SU-DHL-6 (cell line): ENCODE results near the gene PDRG1.

Source experiments
- H2AFZ ChIP-seq: fragments of 200-600 bp; sonication (generic); 2 replicates; pipeline ENCODE4 v1.6.1; 2014; ENCODE audit warnings: low read depth, mild to moderate bottlenecking, moderate library complexity, mixed read lengths, antibody characterized with exemption, low read length; ENCODE audit not compliant: severe bottlenecking
- H3F3A ChIP-seq: fragments of 200-600 bp; shearing (Covaris generic); 2 replicates; pipeline ENCODE4 v1.6.0; 2016; ENCODE audit warnings: antibody characterized with exemption, mild to moderate bottlenecking; ENCODE audit not compliant: insufficient read depth
- H3K27ac ChIP-seq: fragments of 200-600 bp; sonication (generic); 2 replicates; pipeline ENCODE4 v1.5.1; 2016; ENCODE audit warnings: low read depth, mild to moderate bottlenecking, low read length, moderate library complexity, mixed read lengths
- H3K27me3 ChIP-seq: fragments of 200-600 bp; sonication (generic), shearing (Covaris generic); 2 replicates; pipeline ENCODE4 v1.6.0; 2014; ENCODE audit warnings: mild to moderate bottlenecking, low read length
- H3K36me3 ChIP-seq: fragments of 200-600 bp; sonication (generic); 2 replicates; pipeline ENCODE4 v1.6.1; 2014; ENCODE audit warnings: mild to moderate bottlenecking, low read length, mixed read lengths
- H3K4me2 ChIP-seq: fragments of 300-600, 200-600 bp; shearing (Covaris generic), sonication (generic); 2 replicates; pipeline ENCODE4 v1.6.0; 2014; ENCODE audit warnings: low read length, low read depth, mild to moderate bottlenecking; ENCODE audit not compliant: poor library complexity, severe bottlenecking
- H3K4me3 ChIP-seq: fragments of 200-600 bp; sonication (generic); 2 replicates; pipeline ENCODE4 v1.5.1; 2014; ENCODE audit warnings: antibody characterized with exemption, low read length, mild to moderate bottlenecking, mixed read lengths; ENCODE audit not compliant: insufficient read depth, poor library complexity, severe bottlenecking
- H3K79me2 ChIP-seq: fragments of 200-600 bp; sonication (generic); 2 replicates; pipeline ENCODE4 v1.6.1; 2014; ENCODE audit warnings: mild to moderate bottlenecking, low read length, moderate library complexity; ENCODE audit not compliant: insufficient read depth
- H3K9ac ChIP-seq: fragments of 200-600 bp; sonication (generic); 2 replicates; pipeline ENCODE4 v1.7.0; 2014; ENCODE audit warnings: mild to moderate bottlenecking, low read length
- H3K9me2 ChIP-seq: fragments of 200-600 bp; sonication (generic); replicated peaks from 2 replicates; pipeline ENCODE4 v1.6.1; 2014; ENCODE audit warnings: low read length; ENCODE audit not compliant: insufficient read depth
- H3K9me3 ChIP-seq: fragments of 200-600 bp; sonication (generic); 2 replicates; pipeline ENCODE4 v1.6.1; 2014; ENCODE audit warnings: low read length, mixed read lengths; ENCODE audit not compliant: insufficient read depth
- H4K20me1 ChIP-seq: fragments of 200-600 bp; sonication (generic); 2 replicates; pipeline ENCODE4 v1.6.1; 2014; ENCODE audit warnings: low read depth, mild to moderate bottlenecking, antibody characterized with exemption, low read length, moderate library complexity, mixed read lengths
- CTCF ChIP-seq: fragments of 200-600 bp; sonication (generic); IDR thresholded peaks from one replicate; pipeline ENCODE4 v1.5.1; 2017; ENCODE audit warnings: antibody characterized with exemption, mild to moderate bottlenecking, low read length, moderate library complexity; ENCODE audit not compliant: insufficient read depth, poor library complexity, severe bottlenecking
- EZH2phosphoT487 ChIP-seq: fragments of 200-600 bp; sonication (generic), shearing (Covaris generic); conservative IDR thresholded peaks from 2 replicates; pipeline ENCODE4 v1.6.1; 2018; ENCODE audit warnings: mild to moderate bottlenecking, antibody characterized with exemption, low read length, moderate library complexity, mixed read lengths

PDRG1 gene

DNA sequence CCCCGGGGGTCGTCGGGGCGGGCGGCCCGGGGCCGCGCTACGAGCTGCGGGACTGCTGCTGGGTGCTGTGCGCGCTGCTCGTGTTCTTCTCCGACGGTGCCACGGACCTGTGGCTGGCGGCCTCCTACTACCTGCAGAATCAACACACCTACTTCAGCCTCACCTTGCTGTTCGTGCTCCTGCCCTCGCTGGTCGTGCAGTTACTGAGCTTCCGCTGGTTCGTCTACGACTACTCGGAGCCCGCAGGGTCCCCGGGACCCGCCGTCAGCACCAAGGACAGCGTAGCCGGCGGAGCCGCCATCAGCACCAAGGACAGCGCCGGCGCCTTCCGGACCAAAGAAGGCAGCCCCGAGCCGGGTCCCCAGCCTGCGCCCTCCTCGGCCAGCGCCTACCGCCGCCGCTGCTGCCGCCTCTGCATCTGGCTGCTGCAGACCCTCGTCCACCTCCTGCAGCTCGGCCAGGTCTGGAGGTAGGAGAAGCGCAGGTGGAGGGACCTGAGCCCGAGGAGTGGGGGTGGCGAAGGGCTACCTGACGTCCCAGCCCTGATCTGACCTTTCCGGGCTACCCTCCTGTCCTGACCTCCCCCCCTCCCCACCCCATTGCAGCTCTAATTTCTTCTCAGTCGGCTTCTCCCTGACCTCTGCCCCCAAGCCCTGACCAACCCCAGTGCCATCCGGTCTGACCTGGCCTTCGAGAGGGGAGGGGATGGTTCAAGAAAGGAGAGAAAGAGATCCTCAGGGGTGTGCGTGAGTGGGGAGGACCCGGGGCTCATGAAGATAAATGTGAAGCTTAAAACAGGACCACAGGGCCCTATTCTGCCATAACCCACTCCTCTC lies 16.7 kb upstream of the PDRG1 start:
- Histone ChIP-seq H4K20me1 (no peaks in the 10 kb centered on the region), H3K4me2 (no peak overlapping the region), H2AFZ (no peak overlapping the region), H3K4me3 (no peak overlapping the region), H3K27me3 (no peaks in the 10 kb centered on the region), H3K27ac (no peak overlapping the region), H3K9me2 (no peaks in the 10 kb centered on the region), H3K9ac (no peak overlapping the region), H3K36me3 (no peaks in the 10 kb centered on the region), H3K79me2 (no peaks in the 10 kb centered on the region), H3K9me3 (no peaks in the 10 kb centered on the region), H3F3A (no peaks in the 10 kb centered on the region)
- TF ChIP-seq CTCF = no peak
- no peak for TF ChIP-seq EZH2phosphoT487

DNA sequence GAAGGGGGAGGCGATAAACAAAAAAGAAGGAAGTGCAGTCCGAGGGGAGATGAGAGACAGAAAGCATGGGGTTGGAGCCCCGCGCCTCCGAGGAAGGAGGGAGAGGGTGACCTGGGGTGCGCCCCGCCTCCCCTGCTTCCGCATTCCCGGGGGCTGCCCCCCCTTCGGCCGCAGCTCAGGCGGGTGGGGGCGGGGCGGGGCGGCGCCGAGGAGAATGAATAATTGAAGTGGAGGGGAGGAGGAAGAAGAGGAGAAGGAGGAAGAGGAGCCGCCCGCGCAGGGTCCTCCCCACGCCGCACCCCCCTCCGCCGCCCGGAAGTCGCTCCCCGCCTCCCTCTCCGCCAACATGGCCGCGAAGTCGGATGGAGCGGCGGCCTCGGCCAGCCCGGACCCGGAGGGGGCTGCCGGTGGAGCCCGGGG lies 16.0 kb upstream of the PDRG1 start, which contains the start of gene XKR7:
Gene XKR7, plus strand, starts transcription at position 322 of the 420 bp plus-strand sequence. Its CDS starts 25 bp downstream, at position 347.
- H2AFZ ChIP-seq = no peak within 1 kb of the TSS
- no peaks in the 10 kb centered on the region for H3K79me2 ChIP-seq
- no peaks in the 10 kb centered on the region for H3F3A ChIP-seq
- H3K36me3 ChIP-seq = no peaks in the 10 kb centered on the region
- TF ChIP-seq CTCF (no peak), EZH2phosphoT487 (no peak)
- H3K9ac ChIP-seq = no peak within 1 kb of the TSS
- no peaks in the 10 kb centered on the region for H3K9me3 ChIP-seq
- H4K20me1 ChIP-seq = no peaks in the 10 kb centered on the region
- H3K4me3 ChIP-seq = no peak within 1 kb of the TSS
- H3K27me3 ChIP-seq = no peaks in the 10 kb centered on the region
- H3K27ac ChIP-seq = no peak within 1 kb of the TSS
- H3K9me2 ChIP-seq = no peaks in the 10 kb centered on the region
- H3K4me2 ChIP-seq = no peak within 1 kb of the TSS

GRCh38 chr20:31966991-31967655 lies 15.3 kb upstream of the PDRG1 start:
- Histone ChIP-seq H2AFZ (no peak overlapping the region), H3K9me2 (no peaks in the 10 kb centered on the region), H3K27ac (no peak overlapping the region), H3K27me3 (no peaks in the 10 kb centered on the region), H3K4me2 (no peak overlapping the region), H3K36me3 (no peaks in the 10 kb centered on the region), H3K4me3 (no peak overlapping the region), H3F3A (no peaks in the 10 kb centered on the region), H3K9ac (no peak overlapping the region), H3K9me3 (no peaks in the 10 kb centered on the region), H4K20me1 (no peaks in the 10 kb centered on the region), H3K79me2 (no peaks in the 10 kb centered on the region)
- TF ChIP-seq EZH2phosphoT487 = no peak
- no peak for TF ChIP-seq CTCF
